HEK293 (cell line): ENCODE data around the gene DYRK4.

Experiments
- CTCF ChIA-PET: fragments of 350-600 bp; formaldehyde crosslinking; extraction: SDS; loops from one replicate; lab custom pipeline; 2021; ENCODE audit warnings: antibody characterized with exemption; lab: Yijun Ruan, JAX
- POLR2A ChIA-PET: fragments of 300-600 bp; formaldehyde crosslinking; extraction: SDS; loops from one replicate; lab custom pipeline; 2020; ENCODE audit warnings: antibody characterized with exemption, inconsistent platforms; lab: Yijun Ruan, JAX
- H3K27ac ChIP-seq: fragments of 200-500 bp; sonication (Bioruptor generic); 2 replicates; pipeline ENCODE4 v1.5.1; 2014; ENCODE audit warnings: low read depth, low read length, control low read depth, inconsistent platforms; ENCODE audit errors: extremely low read depth
- H3K36me3 ChIP-seq, 2 experiments: fragments of 200-500 bp in 1 of 2; sonication (Bioruptor generic) in 1 of 2; 1 replicate in 1 of 2; 2 replicates in 1 of 2; pipeline ENCODE4 v1.5.1; 2014 to 2017; ENCODE audit warnings: inconsistent platforms in 2 of 2, low read length in 2 of 2; ENCODE audit not compliant: control insufficient read depth in 2 of 2, insufficient read depth in 1 of 2
- H3K4me1 ChIP-seq: fragments of 200-500 bp; sonication (Bioruptor generic); 2 replicates; pipeline ENCODE4 v1.5.1; 2014; ENCODE audit warnings: mild to moderate bottlenecking, low read length, inconsistent platforms; ENCODE audit not compliant: control insufficient read depth, insufficient read depth
- H3K4me3 ChIP-seq: 2 replicates; pipeline ENCODE4 v1.5.1; 2011; ENCODE audit warnings: low read depth, mild to moderate bottlenecking, control low read depth, low read length, moderate library complexity
- H3K9me3 ChIP-seq: fragments of 200-500 bp; sonication (Bioruptor generic); 2 replicates; pipeline ENCODE4 v1.5.1; 2014; ENCODE audit warnings: low read depth, low read length, inconsistent platforms; ENCODE audit not compliant: control insufficient read depth, insufficient read depth
- GLI2 ChIP-seq: fragments of 450-650 bp; formaldehyde crosslinking; IDR thresholded peaks from 2 replicates; pipeline ENCODE4; 2017; ENCODE audit warnings: missing biosample characterization, missing genetic modification characterization, low read depth, borderline replicate concordance
- HOXA7 ChIP-seq: sonication (generic); formaldehyde crosslinking; IDR thresholded peaks from 2 replicates; pipeline ENCODE4 v1.8.1; 2022; ENCODE audit warnings: missing genetic modification reagents, borderline replicate concordance
- KLF16 ChIP-seq: fragments of 450-650 bp; formaldehyde crosslinking; IDR thresholded peaks from 2 replicates; pipeline ENCODE4 v1.5.1; 2017; ENCODE audit warnings: missing biosample characterization, missing genetic modification characterization
- KLF8 ChIP-seq: fragments of 450-650 bp; formaldehyde crosslinking; IDR thresholded peaks from 2 replicates; pipeline ENCODE4 v1.5.1; 2016; ENCODE audit warnings: missing biosample characterization, missing genetic modification characterization
- MZF1 ChIP-seq: fragments of 450-650 bp; formaldehyde crosslinking; IDR thresholded peaks from 2 replicates; pipeline ENCODE4 v1.5.1; 2017; ENCODE audit warnings: missing biosample characterization, missing genetic modification characterization, borderline replicate concordance
- PATZ1 ChIP-seq: fragments of 450-650 bp; formaldehyde crosslinking; IDR thresholded peaks from 2 replicates; pipeline ENCODE4 v1.5.1; 2016; ENCODE audit warnings: missing biosample characterization, missing genetic modification characterization
- PRDM2 ChIP-seq: fragments of 450-650 bp; formaldehyde crosslinking; IDR thresholded peaks from 2 replicates; pipeline ENCODE4 v1.5.1; 2016; ENCODE audit warnings: missing biosample characterization, missing genetic modification characterization, borderline replicate concordance
- ZBTB17 ChIP-seq: fragments of 450-650 bp; formaldehyde crosslinking; IDR thresholded peaks from 2 replicates; pipeline ENCODE4 v1.5.1; 2016; ENCODE audit warnings: missing biosample characterization, missing genetic modification characterization
- ZFHX2 ChIP-seq: fragments of 450-650 bp; formaldehyde crosslinking; conservative IDR thresholded peaks from 2 replicates; pipeline ENCODE4 v1.5.1; 2016; ENCODE audit warnings: missing biosample characterization, missing genetic modification characterization
- ZNF175 ChIP-seq: fragments of 450-650 bp; formaldehyde crosslinking; IDR thresholded peaks from 2 replicates; pipeline ENCODE4 v1.5.1; 2016; ENCODE audit warnings: missing biosample characterization, missing genetic modification characterization
- ZNF19 ChIP-seq: fragments of 450-650 bp; formaldehyde crosslinking; IDR thresholded peaks from 2 replicates; pipeline ENCODE4; 2016; ENCODE audit warnings: missing biosample characterization, missing genetic modification characterization, low read depth
- ZNF223 ChIP-seq: fragments of 450-650 bp; formaldehyde crosslinking; IDR thresholded peaks from 2 replicates; pipeline ENCODE4 v1.5.1; 2016; ENCODE audit warnings: missing biosample characterization, missing genetic modification characterization
- ZNF324 ChIP-seq: fragments of 450-650 bp; formaldehyde crosslinking; IDR thresholded peaks from 2 replicates; pipeline ENCODE4 v1.5.1; 2016; ENCODE audit warnings: missing biosample characterization, missing genetic modification characterization
- ZNF366 ChIP-seq: fragments of 450-650 bp; formaldehyde crosslinking; conservative IDR thresholded peaks from 2 replicates; pipeline ENCODE4 v1.5.1; 2016; ENCODE audit warnings: missing biosample characterization, missing genetic modification characterization
- ZNF391 ChIP-seq: fragments of 450-650 bp; formaldehyde crosslinking; IDR thresholded peaks from 2 replicates; pipeline ENCODE4 v1.5.1; 2016; ENCODE audit warnings: low read depth, missing biosample characterization, missing genetic modification characterization, borderline replicate concordance
- ZNF394 ChIP-seq: fragments of 450-650 bp; formaldehyde crosslinking; IDR thresholded peaks from 2 replicates; pipeline ENCODE4 v1.5.1; 2016; ENCODE audit warnings: missing biosample characterization, missing genetic modification characterization, mild to moderate bottlenecking, moderate library complexity, borderline replicate concordance
- ZNF449 ChIP-seq: fragments of 450-650 bp; formaldehyde crosslinking; IDR thresholded peaks from 2 replicates; pipeline ENCODE4 v1.5.1; 2017; ENCODE audit warnings: missing biosample characterization, mild to moderate bottlenecking, missing genetic modification characterization, moderate library complexity
- ZNF488 ChIP-seq: fragments of 450-650 bp; formaldehyde crosslinking; IDR thresholded peaks from 2 replicates; pipeline ENCODE4 v1.5.1; 2016; ENCODE audit warnings: missing biosample characterization, missing genetic modification characterization
- ZNF549 ChIP-seq: fragments of 450-650 bp; IDR thresholded peaks from 2 replicates; pipeline ENCODE4 v1.5.1; 2018; ENCODE audit warnings: missing biosample characterization, missing genetic modification characterization, mild to moderate bottlenecking, inconsistent platforms, moderate library complexity
- ZNF792 ChIP-seq: fragments of 450-650 bp; formaldehyde crosslinking; IDR thresholded peaks from 2 replicates; pipeline ENCODE4 v1.5.1; 2016; ENCODE audit warnings: missing biosample characterization, missing genetic modification characterization
- ZSCAN23 ChIP-seq: fragments of 450-650 bp; formaldehyde crosslinking; IDR thresholded peaks from 2 replicates; pipeline ENCODE4 v1.5.1; 2016; ENCODE audit warnings: missing biosample characterization, missing genetic modification characterization

Gene DYRK4

GRCh38 chr12:4564818-4565217, 2.8 kb downstream of the DYRK4 start:
- Histone ChIP-seq H3K4me3 (no peak overlapping the region), H3K4me1 (peaks cover 4% of the 10 kb centered on the region), H3K36me3 (peaks cover 3 to 12% of the 10 kb centered on the region in 2 experiments; a peak in 1 of 3 replicates), H3K9me3 (no peaks in the 10 kb centered on the region), H3K27ac (no peak overlapping the region)
- TF ChIP-seq ZNF549 (tag by site-specific recombination), result no peak
- no peak for TF ChIP-seq GLI2
- TF ChIP-seq ZNF394 (tag by site-specific recombination), result no peak
- no peak for TF ChIP-seq PRDM2 (tag by site-specific recombination)
- CTCF ChIA-PET, result no interaction called here
- POLR2A ChIA-PET, result no interaction called here

GRCh38 chr12:4566474-4566873, 4.5 kb downstream of the DYRK4 start:
- TF ChIP-seq ZNF19 (tag by site-specific recombination) (no peak), ZNF391 (tag by site-specific recombination) (no peak), ZNF449 (no peak), PATZ1 (tag by site-specific recombination) (no peak)
- no peak overlapping the region for H3K27ac ChIP-seq
- H3K36me3 ChIP-seq, result no peaks in the 10 kb centered on the region
- H3K9me3 ChIP-seq, result no peaks in the 10 kb centered on the region
- ChIA-PET POLR2A (no interaction called here), CTCF (no interaction called here)
- H3K4me3 ChIP-seq, result no peak overlapping the region
- peaks cover 4% of the 10 kb centered on the region for H3K4me1 ChIP-seq

GRCh38 chr12:4567073-4567881, 5.3 kb downstream of the DYRK4 start:
- no peaks in the 10 kb centered on the region for H3K9me3 ChIP-seq
- TF ChIP-seq ZFHX2 (tag by site-specific recombination) (no peak), ZNF792 (tag by site-specific recombination) (no peak), ZNF488 (tag by site-specific recombination) (no peak), KLF16 (tag by site-specific recombination) (no peak), ZSCAN23 (tag by site-specific recombination) (no peak), ZNF366 (tag by site-specific recombination) (no peak), ZBTB17 (tag by site-specific recombination) (no peak), ZNF223 (tag by site-specific recombination) (no peak), MZF1 (no peak), HOXA7 (CRISPR knock-in tag) (no peak), ZNF324 (tag by site-specific recombination) (no peak), ZNF175 (no peak), KLF8 (no peak)

More at GRCh38 chr12:4567073-4567881, 5.3 kb downstream of the DYRK4 start:
- Histone ChIP-seq H3K4me1 (peaks cover 4% of the 10 kb centered on the region), H3K27ac (no peak overlapping the region), H3K36me3 (no peaks in the 10 kb centered on the region), H3K4me3 (no peak overlapping the region)
- ChIA-PET CTCF (no interaction called here), POLR2A (no interaction called here)
